Stimulated activated CD8-positive, alpha-beta memory T cell treated with anti-CD3 and anti-CD28 coated beads, Interleukin-4, amount 100 ng/mL, for 24 hours (primary cell): ENCODE measurements around the gene KDM4B.

Experiments used
- DNase-seq: peaks from one replicate; pipeline ENCODE4 v3.0.0-alpha.2; 2020; ENCODE audit warnings: low read depth

Gene KDM4B

DNA sequence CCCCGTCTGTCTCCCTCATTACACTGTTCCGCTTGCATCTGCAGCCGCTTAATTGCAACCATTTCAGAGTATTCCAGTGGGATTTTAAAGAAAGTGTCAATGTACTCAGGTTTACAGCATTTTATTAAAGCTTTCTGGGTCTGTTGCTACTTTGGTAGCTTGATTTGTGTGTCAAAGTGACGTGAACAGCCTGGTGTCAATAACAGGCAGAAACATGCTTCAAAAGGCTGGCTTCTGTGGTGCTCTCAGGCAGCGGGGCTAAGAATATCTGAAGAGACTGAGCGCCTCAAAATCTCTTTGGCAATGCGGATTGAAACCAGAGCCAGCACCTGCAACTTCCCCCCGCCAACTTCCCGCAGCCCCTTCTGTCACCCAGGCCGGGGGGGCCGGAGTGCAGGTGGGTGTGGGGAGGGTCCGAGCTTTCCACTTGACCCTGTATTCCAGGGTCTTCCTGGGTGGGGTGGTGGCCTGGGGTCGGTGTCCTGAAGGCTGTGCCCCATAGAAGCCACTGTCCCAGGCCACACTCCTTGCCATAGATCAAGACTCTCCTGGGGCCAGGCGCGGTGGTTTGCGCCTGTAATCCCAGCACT lies 81.2 kb downstream of the KDM4B start:
- no peak for DNase-seq

DNA sequence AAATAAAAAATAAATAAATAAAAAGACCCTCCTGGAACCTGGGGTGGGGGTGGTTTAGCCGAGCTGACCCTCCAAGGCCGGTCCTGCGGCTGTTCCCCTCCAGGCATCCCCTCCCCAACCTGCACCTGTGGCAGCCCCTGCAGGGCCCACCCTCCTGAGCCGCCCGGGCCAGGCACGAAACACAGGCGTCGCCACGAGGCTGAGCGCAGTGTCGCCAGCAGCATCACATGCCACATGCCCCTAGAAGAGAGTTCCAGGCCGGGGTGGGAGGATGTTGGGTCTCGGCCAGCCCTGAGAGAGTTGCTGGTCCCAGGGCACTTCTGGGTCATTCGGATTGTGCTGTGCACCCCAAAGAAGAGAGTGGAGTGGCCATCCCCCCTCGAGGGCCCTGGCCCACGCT lies 82.0 kb downstream of the KDM4B start:
- no peak for DNase-seq

DNA sequence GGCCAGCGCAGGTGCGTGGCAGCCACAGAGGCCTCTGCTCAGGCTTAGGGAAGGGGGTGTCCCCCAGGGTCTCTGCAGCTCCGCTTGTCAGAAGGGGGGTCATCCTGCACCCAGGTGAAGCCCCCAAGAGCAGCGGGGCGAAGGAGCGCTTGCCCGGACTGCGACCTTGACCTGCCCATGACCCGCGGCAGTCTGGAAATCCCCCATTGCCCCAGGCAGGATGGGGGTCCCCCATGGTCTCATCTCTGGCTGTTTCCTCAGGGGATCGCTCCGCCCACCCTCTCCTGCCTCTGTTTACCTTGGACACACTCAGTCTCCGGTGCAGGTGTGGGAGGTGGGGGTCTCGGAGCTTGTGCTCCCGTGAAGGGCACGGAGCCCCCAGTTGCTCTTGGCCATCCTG lies 82.7 kb downstream of the KDM4B start:
- no peak for DNase-seq

DNA sequence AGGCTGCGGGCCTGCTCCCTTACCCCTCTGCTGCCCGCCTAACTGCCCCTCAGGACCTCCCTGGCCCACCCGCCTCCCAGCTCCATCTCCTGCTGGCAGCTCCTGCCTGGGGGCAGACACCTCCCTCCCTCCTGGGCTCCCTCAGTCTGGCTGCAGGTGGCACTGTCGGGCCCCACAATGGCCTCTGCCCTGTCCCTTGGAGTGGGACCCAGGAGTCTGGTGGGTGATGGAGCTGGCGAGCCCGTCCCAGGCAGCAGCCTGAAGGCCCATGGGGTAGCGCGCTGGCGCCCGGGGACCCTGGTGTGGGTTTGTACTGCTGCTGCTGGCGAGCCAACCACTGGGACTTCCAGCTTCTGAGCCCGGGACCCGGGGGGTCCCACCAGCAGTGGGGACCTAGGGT lies 83.6 kb downstream of the KDM4B start:
- DNase-seq: no peak

DNA sequence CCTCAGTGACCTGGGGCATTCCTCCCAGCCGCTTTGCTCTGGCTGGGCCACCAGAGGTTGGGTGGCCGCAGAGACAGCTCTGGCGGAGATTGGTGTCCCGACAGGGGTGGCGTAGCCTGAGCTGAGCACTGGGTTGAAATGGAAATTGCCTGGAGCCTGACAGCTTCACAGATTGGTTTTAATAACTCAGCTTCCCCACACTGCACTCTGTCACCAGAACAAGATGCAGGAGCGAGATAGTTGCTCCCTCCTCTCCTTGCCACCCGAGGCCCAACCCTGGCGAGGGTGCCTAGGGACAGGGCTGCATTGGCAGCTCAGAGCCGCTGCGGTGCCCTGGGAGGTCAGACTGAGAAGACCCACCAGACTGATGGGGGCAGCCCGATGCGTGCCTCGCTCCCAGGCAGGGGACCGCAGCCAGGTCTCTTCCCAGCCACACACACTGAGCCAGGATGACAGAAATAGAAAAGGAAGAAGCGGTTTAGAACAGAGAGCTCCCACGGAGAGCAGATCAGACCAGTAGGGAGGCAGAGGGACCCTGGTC lies 84.1 kb downstream of the KDM4B start:
- no peak for DNase-seq

DNA sequence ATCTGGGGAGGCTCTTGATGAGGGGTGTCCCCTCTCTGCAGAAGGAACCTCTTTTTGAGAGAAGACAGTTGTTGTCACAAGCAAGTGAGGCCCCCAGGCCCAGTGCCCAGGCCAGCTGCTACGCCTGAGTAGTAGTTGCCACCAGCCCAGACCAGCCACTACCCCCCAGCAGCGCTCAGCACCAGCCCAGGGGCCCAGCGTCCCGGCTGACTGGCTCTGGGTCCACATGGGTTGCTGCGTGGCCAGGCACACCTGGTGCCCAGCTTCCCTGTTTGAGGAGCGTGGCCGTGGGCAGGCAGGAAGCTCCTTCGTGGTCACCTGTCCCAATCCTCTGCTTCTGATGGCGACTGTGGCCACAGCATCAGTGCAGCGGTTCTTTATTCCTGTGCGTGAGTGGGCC lies 84.7 kb downstream of the KDM4B start:
- no peak for DNase-seq

DNA sequence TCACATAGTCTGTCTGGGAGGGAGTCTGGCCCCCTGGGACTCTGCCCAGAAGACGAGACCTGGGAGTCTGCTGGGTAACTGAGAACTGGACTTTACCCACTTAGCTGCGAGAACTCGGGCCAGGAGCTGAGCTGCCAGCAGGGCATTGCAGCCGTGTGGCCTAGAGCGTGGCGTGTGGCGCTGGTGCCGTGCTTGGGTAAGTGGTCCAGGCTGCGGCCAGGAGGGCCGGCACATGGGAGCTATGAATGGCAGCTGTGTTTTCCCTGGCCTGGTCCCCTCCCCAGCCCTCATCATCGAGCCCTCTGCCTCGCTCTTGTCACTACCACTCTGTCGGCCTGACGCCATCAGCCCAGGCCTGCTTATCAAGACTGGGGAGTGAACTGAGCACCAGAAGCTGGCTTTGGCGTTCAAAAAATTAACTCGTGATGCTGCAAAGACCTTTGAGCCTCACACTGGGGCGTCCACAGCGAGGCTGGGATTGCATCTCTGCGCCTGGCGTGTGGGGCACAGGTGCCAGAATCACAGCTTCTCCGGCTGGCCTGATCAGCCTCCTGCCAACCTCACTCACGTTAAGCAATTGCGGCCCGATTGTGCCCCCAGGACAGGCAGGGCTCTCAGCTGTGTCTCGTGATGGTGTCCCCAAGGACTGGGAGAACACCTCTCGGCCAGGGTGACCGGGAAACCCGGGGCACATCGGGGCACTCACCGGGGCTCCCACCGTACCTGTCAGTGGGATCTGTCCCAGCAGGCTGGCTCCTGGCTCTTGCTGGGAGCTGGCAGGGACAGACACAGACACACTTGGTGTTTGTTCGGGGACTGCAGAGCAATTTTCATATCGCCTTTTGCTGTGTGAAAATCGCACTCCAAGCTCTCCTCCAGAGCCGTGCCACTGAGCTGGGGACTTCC lies 85.9 kb downstream of the KDM4B start:
- no peak for DNase-seq

DNA sequence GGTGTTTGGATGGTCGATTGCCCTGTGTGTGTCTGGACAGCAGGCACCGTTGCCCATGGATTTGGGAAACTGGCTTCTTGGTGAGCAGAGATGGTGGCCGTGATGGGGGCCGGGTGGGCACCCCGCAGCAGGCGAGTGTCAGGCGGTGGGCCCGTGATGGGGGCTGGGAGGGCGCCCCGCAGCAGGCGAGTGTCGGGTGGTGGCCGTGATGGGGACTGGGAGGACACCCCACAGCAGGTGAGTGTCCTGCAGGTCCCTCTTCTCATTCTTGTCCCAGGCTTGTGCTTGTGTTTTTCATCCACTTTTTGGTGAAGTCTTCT lies 86.5 kb downstream of the KDM4B start:
- DNase-seq: no peak

DNA sequence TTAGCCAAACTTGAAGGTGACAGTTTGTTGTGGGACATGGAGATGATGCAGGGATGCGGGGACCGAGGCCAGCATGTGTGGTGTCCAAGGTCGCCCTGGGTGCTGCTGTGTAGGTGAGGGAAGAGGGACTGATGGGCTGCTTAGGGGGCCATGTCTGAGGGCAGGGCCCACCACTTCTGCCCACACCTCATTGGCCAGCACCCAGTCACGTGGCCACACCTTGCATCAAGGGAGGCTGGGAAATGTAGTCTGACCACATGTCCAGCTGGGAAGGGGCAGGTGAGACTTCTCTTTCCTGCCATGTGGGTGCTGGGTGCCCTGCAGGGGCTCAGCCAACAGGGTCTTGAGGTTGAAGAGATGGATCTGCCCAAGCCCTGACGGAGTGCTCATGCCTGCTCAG lies 88.9 kb downstream of the KDM4B start:
- DNase-seq: no peak

DNA sequence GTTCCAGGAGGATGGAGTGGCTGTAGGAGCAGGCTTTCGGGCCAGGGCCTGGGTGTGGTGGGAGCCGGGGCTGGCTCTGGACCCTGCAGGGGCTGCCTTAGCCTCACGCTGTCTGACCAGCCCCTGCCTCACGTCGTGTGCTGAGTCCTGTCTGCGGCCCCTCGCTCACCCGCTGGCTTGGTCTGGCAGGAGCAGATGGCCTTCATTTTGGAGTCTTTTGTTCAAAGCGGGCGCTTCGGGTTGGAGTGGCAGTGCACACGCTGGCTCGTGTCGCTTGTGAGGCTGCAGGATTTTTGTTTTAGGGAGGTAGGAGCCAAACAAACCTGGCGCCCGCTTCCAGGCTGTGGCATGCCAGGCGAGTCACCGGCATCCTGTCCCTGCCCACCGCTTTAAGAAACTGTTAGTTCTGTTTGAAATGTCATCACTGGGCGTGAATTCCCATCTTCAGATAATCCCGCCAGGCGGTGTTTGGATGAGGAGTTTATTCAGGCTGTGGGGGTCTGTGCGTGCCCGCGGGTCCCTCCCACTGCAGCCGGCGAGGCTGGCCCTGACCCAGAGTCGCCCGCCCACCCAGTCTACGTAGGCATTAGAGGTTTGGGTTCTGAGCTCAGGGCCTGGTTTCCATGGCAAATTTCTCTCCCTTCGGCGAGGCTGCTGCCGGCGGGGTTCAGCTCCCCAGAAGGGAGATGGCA lies 89.8 kb downstream of the KDM4B start:
- no peak for DNase-seq

DNA sequence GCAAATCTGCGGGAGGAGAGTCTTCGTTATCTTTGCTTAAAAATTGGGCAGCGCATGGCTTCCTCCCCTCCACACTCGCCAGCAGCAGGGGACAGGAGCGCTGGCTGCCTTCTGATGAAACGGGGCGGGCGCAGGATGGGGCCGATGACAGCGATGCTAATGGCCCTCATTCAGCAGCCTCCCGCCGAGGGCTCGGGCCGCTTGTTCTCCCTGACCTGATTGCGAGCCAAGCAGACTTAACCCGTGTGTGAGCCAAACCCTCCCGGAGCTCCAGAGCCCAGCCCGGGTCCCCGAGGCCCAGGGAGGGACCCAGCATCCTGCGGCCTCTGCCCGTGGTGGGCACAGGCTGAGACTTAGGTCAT lies 90.3 kb downstream of the KDM4B start:
- DNase-seq: no peak

DNA sequence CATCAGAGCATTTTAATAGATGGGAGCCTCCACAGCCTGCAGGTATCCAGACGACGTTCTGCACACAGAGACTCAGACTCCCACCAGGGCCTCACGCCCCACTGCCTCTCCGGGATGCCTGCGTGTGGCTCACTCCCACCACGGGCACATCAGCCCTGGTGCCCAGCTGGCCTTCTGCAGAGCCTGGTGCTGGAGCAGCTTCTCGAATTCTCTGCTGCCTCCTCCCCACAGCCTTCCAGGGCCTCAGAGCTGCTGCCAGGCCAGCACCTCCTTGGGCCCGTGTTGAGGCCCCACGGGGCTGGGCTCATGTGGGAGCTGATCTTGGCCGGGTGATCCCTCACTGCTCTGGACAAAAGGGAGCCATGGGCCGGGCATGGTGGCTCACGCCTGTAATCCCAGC lies 90.9 kb downstream of the KDM4B start:
- no peak for DNase-seq

DNA sequence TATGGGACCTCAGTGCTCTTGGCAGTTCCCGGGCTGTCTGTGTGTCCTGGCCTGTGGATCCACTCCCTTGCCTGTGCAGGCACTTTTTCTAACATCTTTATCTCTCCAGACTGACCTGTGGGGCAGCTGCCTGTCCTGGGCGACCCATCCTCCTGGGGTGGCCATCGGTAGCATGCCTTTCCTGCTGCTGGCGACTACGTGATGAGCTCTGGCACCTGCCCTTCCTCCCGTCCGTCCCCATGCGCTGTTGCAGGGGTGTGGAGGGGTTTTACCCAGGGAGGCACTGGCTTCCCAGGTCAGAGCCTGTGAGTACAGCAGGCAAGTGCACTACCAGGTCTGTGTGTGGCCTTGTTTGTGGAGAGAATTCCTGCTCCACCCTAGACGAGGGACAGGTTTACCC lies 93.3 kb downstream of the KDM4B start:
- DNase-seq: no peak

DNA sequence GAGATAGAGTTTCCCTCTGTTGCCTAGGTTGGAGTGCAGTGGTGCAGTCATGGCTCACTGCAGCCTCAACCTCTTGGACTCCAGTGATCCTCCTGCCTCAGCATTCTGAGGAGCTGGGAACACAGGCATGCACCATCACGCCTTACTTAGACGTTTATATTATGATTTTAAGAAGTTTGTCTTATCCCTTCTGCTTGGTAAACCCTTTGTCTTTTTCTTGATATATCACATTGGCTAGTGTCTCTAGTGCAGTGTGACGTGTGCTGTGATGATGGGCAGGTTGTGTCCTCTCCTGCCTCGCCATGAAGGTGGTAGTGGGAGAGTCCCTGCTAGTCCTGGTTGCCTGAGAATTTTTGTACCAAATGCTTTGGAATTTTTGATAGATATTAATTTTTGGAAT lies 93.9 kb downstream of the KDM4B start:
- no peak for DNase-seq

DNA sequence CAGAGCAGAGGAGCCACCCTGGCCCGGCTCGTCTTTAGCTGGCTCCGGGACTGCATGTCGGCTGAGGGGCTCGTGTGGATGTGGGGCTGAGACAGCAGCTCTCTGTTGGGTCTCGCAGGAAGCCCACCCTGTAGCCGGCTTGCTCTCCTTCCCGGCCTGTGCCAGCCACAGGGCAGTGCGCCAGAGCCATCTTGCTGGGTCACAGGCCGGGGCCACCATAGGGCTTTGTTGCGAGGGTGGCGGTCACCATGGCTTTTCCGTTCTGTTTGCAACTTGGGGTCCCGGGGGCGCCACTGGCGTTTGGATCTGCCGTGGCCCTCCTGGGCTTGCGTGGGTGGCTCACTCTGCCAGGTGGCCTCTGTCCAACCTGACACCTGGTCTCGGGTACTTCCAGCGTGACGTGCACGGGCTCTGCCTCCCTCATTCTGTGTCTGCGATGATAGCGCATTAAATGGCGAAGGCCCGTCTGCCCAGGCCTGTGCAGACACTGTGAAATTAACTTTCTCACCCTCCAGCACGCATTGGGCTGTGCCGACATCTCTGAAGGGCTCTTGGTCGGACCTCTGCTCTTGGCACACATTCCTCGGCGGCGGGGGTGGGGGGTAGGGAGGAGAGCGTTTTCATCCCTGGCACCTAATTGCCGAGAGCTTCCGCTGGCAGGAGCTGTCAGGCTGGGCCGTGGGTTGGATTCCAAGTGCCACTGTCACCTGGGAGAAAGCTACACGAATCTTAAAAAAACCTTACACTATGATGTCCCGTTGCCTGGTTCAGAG lies 95.1 kb downstream of the KDM4B start:
- no peak for DNase-seq

DNA sequence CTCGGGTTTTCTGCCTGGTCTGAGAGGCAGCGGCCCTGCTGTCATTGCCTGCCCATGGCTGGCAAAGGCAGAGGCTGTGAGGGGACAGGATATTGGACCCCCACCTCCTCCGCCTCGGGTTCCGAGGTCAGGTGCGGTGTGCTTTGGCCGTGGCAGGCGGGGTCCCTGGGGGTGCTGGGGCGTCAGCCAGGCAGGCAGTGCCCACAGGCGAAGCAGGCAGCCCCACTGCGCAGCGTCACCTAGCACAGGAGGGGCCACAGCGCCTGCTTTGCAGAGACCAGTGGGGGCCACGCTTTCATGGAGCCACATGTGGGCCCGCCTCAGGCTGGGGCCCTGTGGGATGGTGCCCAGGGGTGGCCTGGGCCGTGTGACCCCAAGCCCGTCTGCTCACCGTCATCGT lies 96.0 kb downstream of the KDM4B start:
- no peak for DNase-seq

DNA sequence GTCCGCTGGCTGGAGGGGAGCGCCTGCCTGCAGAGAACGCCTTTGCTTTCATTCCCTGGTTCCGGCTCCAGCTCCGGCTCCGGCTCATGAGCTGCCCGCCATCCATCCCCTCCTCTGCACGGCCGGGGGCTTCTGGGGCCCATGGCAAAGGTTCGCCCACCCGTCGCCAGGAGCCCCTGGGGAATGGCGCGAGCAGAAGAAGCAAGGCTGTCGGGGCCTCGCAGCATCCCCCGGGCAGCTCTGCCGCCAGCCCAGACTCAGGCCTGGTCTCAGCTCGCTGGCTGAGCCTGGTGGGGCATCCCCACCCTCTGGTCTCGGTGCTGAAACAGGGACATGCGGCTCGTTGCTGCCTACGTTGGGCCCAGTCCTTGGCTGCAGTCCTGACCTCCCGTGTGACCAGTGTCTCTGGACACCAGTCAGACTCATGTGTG lies 96.8 kb downstream of the KDM4B start:
- DNase-seq: no peak

DNA sequence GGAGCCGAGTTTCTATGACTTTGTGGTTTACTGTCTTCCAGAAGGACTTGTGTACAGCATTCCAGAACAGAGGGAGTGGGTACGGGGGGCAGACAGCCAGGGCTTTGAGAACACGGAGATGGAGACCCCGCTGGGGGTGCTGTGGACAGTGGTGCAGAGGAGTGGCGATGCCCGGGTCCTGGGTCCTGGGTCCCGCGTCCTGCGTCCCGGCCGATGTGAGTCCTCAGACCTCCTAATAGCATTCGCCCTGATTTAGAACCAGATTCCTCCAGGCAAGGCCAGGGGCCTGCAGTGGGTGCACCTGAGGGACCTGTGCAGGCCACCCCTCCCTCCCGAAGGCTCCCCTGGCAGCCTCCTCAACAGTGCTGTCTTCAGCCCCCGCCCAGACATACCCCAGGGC lies 97.9 kb downstream of the KDM4B start:
- no peak for DNase-seq

DNA sequence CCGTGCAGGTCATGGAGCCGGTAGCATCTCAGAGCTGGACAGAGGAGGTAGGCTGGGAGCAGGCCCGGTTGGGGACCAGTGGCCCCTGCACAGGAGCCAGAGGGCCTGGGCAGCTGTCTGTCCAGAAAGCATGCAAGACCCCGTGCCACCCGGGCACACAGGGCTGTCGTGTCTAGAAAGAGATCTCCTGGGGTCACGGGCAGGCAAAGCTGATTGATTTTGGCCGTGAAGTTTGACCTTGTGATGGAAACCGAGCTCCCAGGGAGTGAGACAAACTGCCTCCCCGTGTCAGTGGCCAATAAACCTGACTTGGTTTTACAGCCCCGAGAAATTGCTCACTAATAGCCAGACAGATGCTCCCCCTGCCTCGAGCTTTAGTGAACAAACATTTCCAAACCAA lies 98.8 kb downstream of the KDM4B start:
- DNase-seq: no peak

DNA sequence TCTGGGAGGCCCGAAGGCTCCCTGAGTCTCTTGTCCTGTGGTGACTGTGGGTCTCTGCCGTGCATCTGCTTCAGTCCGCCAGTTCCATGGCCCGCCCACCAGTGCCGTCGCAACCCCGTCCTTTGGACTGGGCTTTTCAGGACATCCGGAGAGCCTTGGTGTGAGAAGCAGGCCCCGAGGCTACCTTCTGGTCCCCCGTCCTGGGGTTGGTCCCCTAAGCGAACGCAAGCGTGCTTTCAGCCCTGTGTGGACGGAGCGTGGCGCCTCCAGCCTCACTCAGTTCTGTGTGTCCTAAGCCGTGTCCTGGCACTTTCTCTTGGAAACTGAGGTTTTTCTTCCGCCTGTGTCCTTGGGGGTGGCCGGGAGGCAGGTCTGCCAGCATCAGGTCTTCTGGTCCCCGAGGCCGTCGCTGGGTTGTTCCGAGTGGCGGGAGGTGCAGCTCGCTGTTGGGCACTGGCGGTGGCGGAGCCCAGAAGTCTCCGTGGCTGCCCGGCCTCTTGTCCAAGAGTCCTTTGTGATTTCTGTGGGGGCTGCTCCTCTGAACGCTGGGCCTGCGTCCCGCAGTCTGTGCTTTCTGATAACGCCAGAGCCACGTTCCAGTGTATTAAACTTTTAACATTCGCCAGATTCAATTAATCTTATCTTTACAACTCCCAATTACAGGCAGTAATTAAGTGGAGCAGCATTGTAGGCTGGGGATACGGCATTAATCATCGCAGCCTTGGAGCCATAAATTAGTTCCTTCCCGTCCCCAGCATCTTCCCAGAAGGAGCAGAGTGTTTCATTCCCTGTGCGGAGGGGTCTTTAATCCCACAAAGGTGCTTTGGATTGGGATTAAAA lies 99.5 kb downstream of the KDM4B start:
- no peak for DNase-seq

DNA sequence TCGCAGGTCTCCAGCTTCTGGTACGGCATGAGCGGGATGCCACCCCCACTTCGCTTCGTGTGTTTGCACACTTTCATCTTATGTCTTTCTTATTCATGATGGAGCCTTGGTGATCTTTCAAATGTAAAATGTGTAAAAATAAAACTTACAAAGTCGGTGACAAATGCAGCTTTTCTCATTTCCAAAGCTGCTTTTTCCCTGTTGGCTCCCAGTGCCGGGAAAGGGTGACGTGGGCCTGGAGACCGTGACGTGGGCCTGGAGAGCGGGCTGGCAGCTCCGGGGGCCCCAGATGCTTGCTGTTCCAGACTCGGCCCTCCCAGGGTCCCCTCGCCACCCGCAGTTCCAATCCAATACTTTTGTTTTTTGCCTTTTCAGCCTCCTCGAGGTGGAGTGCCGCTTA lies 101.4 kb downstream of the KDM4B start:
- DNase-seq: no peak

DNA sequence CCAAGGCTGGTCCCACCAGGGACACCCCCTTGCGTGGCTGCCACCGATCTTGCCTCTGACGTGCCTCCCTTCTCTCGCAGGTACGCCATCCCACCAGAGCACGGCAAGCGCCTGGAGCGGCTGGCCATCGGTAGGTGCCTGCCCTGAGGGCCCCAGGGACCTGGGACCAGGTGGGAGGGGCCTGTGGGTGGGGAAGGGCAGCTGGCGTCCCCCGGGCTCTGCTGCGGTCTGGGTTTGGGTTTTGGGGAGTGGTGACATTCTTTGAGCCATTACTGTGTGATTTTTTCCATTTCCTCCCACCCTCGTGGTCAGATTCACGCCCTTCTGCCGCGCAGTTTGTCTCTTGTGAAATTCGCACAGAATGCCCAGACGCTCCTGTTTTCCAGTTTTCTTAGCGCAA lies 102.0 kb downstream of the KDM4B start:
- DNase-seq: no peak
